Heart right ventricle (tissue), 16 donors: ENCODE measurements around the gene FAM120C. TPM values are rescaled to one million over a fixed set of nuclear protein-coding genes. Genes with fewer than 3 reads are reported as not detected.

ENCODE experiments used
- ATAC-seq, 8 donors: fragments of 200-7000 bp; cut with Tn5 transposase; one replicate each; pipeline ENCODE4 v1.9.1; 2020; ENCODE audit warnings: mild to moderate bottlenecking in 8 of 8, moderate library complexity in 8 of 8, moderate number of reproducible peaks in 1 of 8
- DNase-seq, 2 donors: peaks; one replicate each; pipeline ENCODE4 v3.0.0-alpha.2; 2020
- H3K27ac ChIP-seq, 10 donors: fragments of 200-600 bp; sonication (generic) in 2 of 10; one replicate each; pipeline versions ENCODE4 v1.5.0 to v1.8.0; 2020 to 2022; ENCODE audit warnings: mild to moderate bottlenecking in 3 of 10
- H3K27me3 ChIP-seq, 7 donors: fragments of 200-600 bp; one replicate each; pipeline ENCODE4 v1.8.0; 2021 to 2022; ENCODE audit warnings: mild to moderate bottlenecking in 2 of 7
- H3K36me3 ChIP-seq, 9 donors: fragments of 200-600 bp; sonication (generic) in 1 of 9; one replicate each; pipeline versions ENCODE4 v1.5.0 to v1.8.0; 2020 to 2022; ENCODE audit warnings: mild to moderate bottlenecking in 2 of 9
- H3K4me1 ChIP-seq, 9 donors: fragments of 200-600 bp; sonication (generic) in 1 of 9; one replicate each; pipeline versions ENCODE4 v1.5.0 to v1.8.0; 2020 to 2022; ENCODE audit warnings: mild to moderate bottlenecking in 4 of 9
- H3K4me3 ChIP-seq, 10 donors: fragments of 200-600 bp; sonication (generic) in 2 of 10; one replicate each; pipeline versions ENCODE4 v1.5.0 to v1.8.0; 2020 to 2022; ENCODE audit warnings: mild to moderate bottlenecking in 7 of 10, moderate library complexity in 2 of 10
- H3K9me3 ChIP-seq, 11 donors: fragments of 200-600 bp in 10 of 11; sonication (generic) in 2 of 11; one replicate each; pipeline versions ENCODE4 v1.5.0 to v1.8.0; 2013 to 2022; ENCODE audit warnings: mild to moderate bottlenecking in 2 of 11, control low read depth in 1 of 11, moderate library complexity in 1 of 11
- WGBS, 2 donors: extraction: QIAGEN DNeasy Blood & Tissue Kit; methylation state at CpG; one replicate each; pipeline ENCODE4 v1.1.7; 2013; ENCODE audit warnings: inconsistent platforms in 1 of 2; 5-methylcytosine and 5-hydroxymethylcytosine counted together
- intact Hi-C, 10 donors: fragments of 100-400 bp; cut with DNase I; formaldehyde crosslinking; loops; one replicate each; pipeline versions ENCODE4 v1.11.1 to v1.14.2; 2022
- long read RNA-seq, 3 donors: library from polyadenylated mRNA; unstranded; transcript quantifications; one replicate each; pipeline ENCODE4 v2.0.0, GENCODE V29; 2020 to 2021
- polyA plus RNA-seq, 2 donors: library from polyadenylated mRNA; stranded (reverse); fragments of 200-250 nt; gene quantifications; one replicate each; pipeline ENCODE4 v1.2.3, GENCODE V29; 2013
- total RNA-seq, 10 donors: library from RNA; stranded (reverse); fragmentation: NEBNext Ultra II Directional in 3 of 10; extraction: Animal tissue kit (Norgen Biotek cat#: 25700) in 3 of 10; gene quantifications; one replicate each; pipeline versions ENCODE4 v1.2.1 to v1.2.4, GENCODE V29; 2021 to 2023
- TF ChIP-seq, protein P1 (sequence below), 9 donors: fragments of 200-600 bp; sonication (generic) in 2 of 9; IDR thresholded peaks; one replicate each; pipeline versions ENCODE4 v1.5.0 to v1.8.0; 2021 to 2022; ENCODE audit warnings: antibody characterized with exemption in 9 of 9, mild to moderate bottlenecking in 5 of 9, moderate library complexity in 1 of 9
- donor health status: Arrhythmogenic right ventricular cardiomyopathy.
- donor health status: ischemic (EF 13 %, LVEDD 7.1; RV severe dilation, severe dysfunction).
- donor health status: healthy with polysubstance abuse.
- donor health status: DM: no; HTN: yes; CAD: no.
- donor health status: DM: no; HTN: no; CAD: no.
- donor health status: ischemic (EF 25% LVEDD 6.9; RV normal size, moderate dysfunction).
- donor health status: ischemic (EF 25% LVEDD 5.7; RV mildly dilated, moderate dysfunction).
- donor health status: healthy.
- donor health status: DM: yes; HTN: yes; CAD: no.
- donor health status: Ischemic cardiomyopathy.
- donor health status: ischemic (EF 35%, LVEDD 5.7; RV mildly dilated, moderate dysfunction).
- donor health status: nonischemic (EF 11% LVEDD 7.7; RV severe dilation, severe dysfunction).
- donor health status: DM: yes; HTN: yes; CAD: no.
- donor health status: PGD.
- donor health status: ischemic (EF 29% LVEDD 5.4; RV normal size, mild dysfunction).
- donor health status: nonischemic (EF 23%, LVEDD 6.1; RV moderate dilation, normal function).

Gene FAM120C, protein sequence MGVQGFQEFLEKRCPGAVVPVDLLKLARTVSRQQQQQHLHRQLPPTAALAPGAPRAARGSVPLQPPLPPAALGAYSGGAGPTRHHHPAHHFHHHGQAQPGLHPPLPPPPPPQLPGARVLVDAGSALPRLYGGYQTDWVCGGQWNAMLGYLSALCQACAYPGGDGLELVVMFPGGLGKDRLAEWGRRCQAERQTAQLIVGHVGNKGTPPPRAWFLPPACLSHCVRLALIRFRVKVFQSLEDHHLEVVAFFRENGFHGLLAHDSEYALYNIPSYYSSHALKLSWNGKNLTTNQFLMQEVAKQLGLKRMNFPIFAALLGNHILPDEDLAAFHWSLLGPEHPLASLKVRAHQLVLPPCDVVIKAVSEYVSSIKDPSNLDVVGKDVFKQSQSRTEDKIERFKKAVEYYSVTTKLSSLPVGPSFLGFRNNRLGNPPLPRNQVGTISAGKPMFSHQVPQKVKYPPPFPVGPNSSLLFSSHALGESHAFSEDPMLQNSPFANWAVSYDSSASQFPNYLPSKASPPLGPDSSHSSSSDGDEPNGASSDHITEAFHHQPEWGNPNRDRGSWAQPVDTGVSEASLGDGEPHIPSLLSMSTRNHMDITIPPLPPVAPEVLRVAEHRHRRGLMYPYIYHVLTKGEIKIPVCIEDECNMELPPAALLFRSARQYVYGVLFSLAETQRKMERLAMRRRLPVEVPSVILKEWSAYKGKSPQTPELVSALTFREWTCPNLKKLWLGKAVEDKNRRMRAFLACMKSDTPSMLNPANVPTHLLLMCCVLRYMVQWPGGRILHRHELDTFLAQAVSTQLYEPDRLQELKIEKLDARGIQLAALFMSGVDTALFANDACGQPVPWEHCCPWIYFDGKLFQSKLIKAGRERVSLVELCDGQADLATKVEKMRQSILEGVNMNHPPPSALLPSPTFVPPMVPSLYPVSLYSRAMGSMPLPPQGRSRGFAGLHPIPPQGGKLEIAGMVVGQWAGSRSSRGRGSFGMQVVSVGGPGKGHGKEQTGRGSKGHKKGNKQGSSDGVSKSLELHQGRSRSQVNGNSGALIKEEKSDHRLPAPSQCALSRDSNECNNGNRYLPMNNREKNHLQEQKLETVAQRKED
- total RNA-seq (1 to 10 TPM; 4.2 to 9.4 (median 6.7) TPM), polyA plus RNA-seq (1 to 10 TPM; 1.7 to 4.8 TPM)
- long read RNA-seq, donor 1, partial matches to known transcripts: 0 of 4 reads
- long read RNA-seq, donor 1, other reads (novel, unspliced or antisense): 0 of 4 reads
- long read RNA-seq, donor 2, partial matches to known transcripts: 1 of 2 reads
- long read RNA-seq, donor 2, other reads (novel, unspliced or antisense): 1 of 2 reads
- long read RNA-seq, donor 3, partial matches to known transcripts: 0 of 1 reads
- long read RNA-seq, donor 3, other reads (novel, unspliced or antisense): 0 of 1 reads

DNA sequence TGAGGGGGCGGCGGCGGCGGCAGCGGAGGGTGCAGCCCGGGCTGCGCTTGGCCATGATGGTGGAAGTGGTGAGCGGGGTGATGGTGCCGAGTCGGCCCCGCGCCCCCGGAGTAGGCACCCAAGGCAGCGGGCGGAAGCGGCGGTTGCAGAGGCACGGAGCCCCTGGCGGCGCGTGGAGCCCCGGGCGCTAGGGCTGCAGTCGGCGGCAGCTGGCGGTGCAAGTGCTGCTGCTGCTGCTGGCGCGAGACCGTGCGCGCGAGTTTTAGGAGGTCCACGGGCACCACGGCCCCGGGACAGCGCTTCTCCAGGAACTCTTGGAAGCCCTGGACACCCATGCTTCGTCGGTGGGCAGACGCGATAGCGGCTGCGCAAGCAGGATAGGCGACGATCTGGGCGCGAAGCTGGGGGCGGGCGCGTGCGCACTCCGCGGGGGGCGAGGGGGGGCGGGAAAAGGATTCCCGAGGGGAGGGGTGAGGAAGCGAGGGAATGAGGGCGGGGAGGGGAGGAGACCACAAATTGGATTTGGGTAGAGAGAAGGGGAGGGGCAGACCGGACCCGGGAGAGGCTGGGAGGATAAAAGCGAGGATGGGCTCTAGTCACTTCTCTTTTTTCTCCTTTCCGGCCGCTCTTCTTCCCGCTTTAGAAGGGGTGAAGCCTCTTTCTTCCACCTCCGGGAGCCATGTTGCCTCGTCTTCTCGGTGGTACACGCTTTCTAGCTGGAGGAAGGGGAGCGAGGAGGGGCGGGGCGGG is at the start of gene FAM120C:
TSS of gene FAM120C (minus strand) at position 391 of the 750 bp plus-strand sequence. CDS start at position 335, 56 bp downstream.
- peak; percentile 88 to 97 (median 94) for ATAC-seq
- Histone ChIP-seq H3K27ac (peak within 1 kb of the TSS; percentile 77 to 92 (median 88)), H3K9me3 (no peaks in the 10 kb centered on the region), H3K4me1 (peaks cover 0 to 37% (median 24%) of the 10 kb centered on the region in 9 donors), H3K27me3 (peaks cover 0 to 10% (median 0%) of the 10 kb centered on the region in 7 donors), H3K4me3 (peak within 1 kb of the TSS; percentile 52 to 93 (median 78)), H3K36me3 (no peaks in the 10 kb centered on the region)
- 0 to 1% methylated on average over 36 to 64 of the region's 70 CpGs for WGBS, 2 donors
- peak; percentile 73 for DNase-seq
- intact Hi-C loops: loop anchor here in 4 of 10 donors (2.0 to 10.0 kb wide), 4 partner anchors 138 to 498 kb away; partner anchors contain the start of genes PHF8 (in 3 of the 4) and HUWE1 (in 1 of the 4)
- TF ChIP-seq, protein P1, sequence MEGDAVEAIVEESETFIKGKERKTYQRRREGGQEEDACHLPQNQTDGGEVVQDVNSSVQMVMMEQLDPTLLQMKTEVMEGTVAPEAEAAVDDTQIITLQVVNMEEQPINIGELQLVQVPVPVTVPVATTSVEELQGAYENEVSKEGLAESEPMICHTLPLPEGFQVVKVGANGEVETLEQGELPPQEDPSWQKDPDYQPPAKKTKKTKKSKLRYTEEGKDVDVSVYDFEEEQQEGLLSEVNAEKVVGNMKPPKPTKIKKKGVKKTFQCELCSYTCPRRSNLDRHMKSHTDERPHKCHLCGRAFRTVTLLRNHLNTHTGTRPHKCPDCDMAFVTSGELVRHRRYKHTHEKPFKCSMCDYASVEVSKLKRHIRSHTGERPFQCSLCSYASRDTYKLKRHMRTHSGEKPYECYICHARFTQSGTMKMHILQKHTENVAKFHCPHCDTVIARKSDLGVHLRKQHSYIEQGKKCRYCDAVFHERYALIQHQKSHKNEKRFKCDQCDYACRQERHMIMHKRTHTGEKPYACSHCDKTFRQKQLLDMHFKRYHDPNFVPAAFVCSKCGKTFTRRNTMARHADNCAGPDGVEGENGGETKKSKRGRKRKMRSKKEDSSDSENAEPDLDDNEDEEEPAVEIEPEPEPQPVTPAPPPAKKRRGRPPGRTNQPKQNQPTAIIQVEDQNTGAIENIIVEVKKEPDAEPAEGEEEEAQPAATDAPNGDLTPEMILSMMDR (IDR thresholded peaks at IDR 0.05): no peak

DNA sequence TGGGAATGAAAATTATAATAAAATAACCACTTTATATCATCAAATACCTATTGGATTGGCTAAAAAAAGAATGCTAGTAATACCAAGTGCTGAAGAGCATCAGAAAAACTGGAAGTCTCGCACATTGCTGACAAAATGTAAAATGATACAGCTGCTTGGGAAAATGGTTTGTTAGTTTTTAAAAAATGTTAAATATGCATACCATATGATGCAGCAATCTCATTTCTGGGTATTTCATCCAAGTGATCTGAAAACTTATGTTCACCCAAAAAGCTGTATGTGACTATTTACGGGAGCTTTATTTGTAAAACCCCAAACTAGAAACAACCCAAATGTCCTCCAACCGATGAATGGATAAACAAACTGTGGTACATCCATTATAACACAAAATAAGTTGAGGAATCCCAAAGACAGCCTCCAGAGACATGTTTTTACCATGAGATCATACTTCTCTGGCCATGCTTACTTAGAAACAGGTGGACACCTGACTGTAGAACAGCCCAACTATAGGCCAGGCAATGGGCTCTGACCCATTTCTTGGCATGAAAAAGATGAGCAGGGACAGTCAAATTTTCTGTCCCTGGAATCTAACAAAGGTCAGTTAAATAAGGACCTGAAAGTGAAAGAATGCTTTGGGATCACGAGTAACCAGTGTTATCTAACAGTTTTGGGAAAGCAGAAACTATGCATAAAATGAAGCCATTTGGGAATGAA is 47.5 kb upstream of the FAM120C start:
- no peaks in the 10 kb centered on the region for H3K36me3 ChIP-seq
- DNase-seq: no peak
- peaks cover 0 to 3% (median 0%) of the 10 kb centered on the region in 7 donors for H3K27me3 ChIP-seq
- TF ChIP-seq, protein P1 (IDR thresholded peaks at IDR 0.05): no peak
- 65 to 79% methylated on average over 4 of the region's 4 CpGs for WGBS, 2 donors
- no peak overlapping the region for H3K27ac ChIP-seq
- H3K4me1 ChIP-seq: no peaks in the 10 kb centered on the region
- no peaks in the 10 kb centered on the region for H3K9me3 ChIP-seq
- no peak for ATAC-seq
- no peak overlapping the region for H3K4me3 ChIP-seq
- intact Hi-C loops: no loop called here

DNA sequence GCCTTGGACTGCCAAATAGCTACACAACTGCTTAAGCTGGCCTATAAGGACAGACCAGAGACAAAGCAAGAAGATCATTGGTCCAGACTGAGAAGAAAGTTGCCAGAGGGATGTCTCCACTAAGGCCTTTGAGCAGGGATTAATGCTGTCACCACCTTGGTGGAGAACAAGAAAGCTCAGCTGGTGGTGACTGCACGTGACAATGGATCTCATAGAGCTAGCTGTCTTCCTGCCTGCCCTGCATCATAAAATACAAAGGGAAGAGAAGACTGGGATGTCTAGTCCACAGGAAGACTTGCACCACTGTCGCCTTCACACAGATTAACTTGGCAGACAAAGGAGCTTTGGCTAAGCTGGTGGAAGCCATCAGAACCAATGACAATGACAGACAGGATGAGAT is 40.5 kb upstream of the FAM120C start:
- H3K36me3 ChIP-seq: no peaks in the 10 kb centered on the region
- no peaks in the 10 kb centered on the region for H3K9me3 ChIP-seq
- no peaks in the 10 kb centered on the region for H3K4me1 ChIP-seq
- no peak overlapping the region for H3K27ac ChIP-seq
- H3K27me3 ChIP-seq: no peaks in the 10 kb centered on the region
- TF ChIP-seq, protein P1 (IDR thresholded peaks at IDR 0.05): no peak
- no peak for ATAC-seq
- intact Hi-C loops: no loop called here
- WGBS, 2 donors: 83 to 86% methylated on average over 2 of the region's 2 CpGs
- no peak overlapping the region for H3K4me3 ChIP-seq
- DNase-seq: no peak
